ENCODE measurements around the gene RAB25.
"Not testable (repeated sequence)": the region's sequence is repeated elsewhere in the genome, so short reads cannot be mapped to it uniquely, and the experiment has no call there.

RAB25 gene

DNA sequence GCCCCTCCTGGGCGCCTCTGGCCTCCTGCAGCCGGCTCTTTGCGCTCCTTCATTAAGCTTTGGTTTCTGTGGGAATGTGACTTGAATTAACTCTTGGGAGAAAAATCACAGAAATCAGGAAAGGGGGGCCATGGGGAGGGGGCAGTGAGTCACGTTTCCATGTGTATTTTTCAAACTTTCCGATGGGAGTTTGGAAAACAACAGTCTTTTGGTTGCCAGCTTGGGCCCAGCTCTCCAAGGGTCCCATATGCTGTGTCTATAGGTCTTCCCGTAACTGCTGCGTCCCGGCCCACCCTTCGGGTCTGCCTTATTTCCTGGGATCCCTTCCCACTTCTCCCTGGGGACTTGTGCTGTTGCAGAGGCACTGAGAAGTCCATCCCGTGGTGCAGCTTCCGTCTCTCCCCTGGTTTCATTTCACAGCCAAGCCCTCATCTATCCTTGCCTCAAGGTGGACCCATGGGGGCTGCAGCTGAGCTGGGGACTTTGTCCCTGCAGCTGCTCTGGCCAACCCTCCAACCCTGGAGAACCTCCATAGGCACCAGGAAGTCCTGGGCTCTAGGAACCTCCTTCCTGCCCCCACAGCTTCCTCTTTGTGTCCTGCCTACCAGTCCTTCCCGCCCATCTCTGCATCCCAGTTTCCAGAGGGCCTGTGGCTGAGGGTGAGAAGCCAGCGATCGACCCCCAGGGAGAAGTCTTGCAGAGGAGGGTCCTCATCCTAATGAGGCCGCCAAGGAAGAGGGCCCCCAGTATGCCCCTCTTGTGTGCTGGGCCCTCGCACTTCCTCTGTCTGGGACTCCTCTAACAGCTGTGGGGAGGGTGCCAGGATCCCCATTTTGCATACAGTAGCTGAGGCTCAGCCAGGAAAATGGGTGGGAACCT is 41.9 kb downstream of the RAB25 start:
- no peak for DNase-seq

DNA sequence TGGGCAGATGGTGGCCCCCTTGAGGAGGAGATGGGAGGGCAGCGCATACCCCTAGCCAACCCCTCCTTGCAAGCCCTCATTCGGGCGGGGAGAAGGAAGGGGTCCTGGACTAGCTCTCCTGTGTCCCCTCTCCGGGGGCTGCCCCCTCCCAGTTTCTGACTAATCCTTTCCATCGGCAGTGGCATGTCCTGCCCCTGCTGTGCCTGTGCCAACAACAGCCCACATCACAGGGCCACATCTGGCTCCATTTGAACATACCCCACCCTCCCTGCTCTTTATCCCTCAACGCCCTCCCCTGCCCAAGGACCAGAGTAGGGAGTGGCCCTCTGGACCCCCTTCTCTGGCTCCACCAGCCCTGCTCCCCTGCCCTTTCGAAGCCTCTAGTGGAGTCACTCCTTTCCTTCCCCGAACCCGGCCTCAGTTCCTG is 42.6 kb downstream of the RAB25 start:
- no peak for DNase-seq

DNA sequence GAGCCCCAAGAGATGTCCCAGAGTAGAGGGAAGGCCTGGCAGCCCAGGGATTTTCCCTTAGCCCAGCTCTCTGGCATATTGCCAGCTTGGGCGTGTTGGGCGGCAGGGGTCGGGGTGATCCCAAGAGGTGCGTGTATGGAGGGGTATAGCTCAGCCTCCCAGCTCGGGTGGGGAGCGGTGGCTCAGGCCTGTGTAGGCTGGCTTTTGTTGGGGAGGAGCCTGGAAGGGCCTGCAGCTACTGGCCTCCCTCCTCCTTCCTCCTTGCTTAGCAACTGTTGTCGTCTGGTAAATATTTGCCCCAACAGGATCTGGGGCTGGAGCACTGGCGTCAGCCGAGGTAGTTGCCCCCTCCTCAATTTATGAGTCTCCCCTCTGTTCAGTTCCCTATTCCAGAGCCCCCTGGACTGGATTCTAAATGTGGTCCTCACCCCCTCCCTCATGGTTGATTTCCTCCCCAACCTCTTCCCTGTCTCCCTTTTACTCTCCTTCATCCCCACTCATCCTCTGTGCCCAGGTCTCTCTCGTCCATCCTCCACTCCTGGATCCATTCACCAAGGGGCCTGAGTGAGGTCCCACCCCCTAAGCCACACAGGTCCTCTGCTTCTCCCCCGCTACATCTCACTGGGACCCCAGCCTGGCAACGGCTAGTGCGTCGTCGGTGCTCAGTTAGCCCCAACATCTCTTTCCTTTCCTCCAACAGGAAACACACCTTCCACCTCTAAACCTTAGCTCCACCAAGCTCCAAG is 43.3 kb downstream of the RAB25 start:
- peak in 1 of 2 donors; percentile 20 for DNase-seq

DNA sequence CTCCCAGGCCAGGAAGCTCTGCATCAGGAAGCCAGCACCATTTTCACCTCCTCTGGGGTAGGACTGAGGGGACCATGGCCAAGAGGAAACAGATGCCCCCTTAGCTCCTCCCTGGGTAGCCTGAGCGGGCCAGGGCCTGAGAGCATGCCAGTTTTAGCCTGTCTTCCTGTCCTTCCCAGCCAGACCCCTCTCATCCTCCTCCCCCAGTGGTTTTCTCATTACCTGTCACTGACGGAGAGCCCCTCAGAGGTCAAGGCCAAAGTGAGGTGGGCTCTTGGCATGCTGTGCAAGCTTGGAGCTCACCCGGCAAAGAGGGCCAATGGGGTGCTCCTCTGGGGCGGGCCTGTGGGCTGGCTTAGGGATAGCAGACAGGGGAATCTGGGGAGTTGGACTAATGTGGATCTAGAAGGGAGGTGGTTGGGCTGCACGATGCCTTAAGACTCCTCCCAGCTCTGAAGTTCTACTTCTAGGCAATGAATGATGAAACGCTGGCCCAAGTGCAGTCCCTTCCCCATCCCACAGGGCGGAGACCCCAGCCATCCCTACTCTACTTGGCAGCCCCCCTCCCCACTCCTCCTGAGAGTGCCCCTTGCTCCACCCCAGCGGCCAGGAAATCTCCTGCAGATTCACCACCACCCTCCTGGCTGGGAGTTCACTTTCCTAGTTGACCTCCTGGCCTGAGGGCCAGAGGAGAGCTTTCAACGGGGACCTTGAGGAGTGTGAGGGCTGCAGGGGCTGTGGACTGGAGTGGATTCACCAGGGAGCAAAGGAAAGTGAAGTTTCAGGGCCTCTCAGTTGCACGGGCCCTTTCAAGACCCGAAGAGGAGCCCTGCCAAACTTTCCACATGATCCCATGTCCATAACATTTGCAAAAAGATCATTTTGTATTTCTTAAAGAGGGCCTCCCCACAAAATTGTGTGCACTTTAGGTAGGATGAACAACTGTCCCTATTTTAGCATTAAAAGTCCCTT is 44.2 kb downstream of the RAB25 start:
- DNase-seq = no peak

DNA sequence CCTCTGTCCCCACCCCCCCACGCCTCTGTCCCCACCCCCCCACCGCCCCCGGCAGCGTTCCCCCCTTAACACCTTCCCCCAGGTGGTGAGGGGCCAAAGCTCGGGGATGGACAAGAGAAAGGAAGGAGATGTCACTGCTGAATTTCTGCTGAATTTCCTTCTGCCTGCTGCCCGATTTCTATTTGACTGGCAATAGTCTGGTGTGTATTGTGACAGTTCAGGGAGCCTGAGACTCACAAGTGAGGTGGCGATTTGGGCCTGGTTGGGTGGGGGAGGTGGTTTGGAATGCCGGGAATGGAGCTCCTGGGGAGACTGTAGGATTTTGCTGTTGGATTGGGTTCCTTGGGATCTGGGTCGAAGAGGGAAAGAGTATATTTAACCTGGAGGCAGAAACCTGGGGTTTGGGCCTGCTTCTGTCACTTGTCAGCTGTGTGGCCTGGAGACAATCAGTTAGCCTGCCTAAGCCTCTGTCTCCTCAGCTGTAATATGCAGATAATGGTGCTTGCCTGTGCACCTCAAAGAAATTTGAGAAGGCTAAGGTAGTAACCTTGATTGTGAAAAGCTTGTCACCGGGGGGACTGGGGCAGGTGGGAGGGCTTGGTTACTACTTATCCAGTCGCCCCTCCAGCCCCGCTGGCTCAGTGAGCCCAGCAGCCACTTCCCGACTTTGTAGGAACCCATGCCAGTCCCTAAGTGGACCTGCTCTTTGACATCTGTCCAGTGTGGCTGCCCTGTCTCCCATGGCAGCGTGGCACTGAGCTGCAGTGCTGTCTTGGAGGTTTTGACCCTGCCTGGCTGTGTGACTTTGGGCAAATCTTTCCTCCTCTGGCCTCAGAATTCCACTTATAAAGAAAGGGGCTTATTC is 45.9 kb downstream of the RAB25 start:
- no peak for DNase-seq

DNA sequence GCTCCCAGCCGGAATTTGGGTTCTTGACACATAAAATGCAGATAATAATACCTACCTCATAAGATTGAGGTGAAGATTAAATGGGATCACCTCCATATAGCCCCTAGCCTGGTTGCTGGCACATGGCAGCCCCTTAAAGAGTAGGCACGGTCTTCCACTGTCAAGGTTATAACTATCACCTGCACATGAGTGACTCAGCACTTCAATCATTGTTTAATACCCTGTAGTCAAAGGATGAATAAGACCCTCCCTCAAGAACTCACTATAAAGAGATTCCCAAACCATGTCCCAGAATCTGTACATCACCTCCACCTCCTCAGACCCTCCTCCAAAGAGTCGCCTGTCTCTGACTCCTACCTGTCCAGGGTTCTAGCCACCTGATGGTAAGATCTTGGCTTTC is 47.1 kb downstream of the RAB25 start:
- no peak for DNase-seq

DNA sequence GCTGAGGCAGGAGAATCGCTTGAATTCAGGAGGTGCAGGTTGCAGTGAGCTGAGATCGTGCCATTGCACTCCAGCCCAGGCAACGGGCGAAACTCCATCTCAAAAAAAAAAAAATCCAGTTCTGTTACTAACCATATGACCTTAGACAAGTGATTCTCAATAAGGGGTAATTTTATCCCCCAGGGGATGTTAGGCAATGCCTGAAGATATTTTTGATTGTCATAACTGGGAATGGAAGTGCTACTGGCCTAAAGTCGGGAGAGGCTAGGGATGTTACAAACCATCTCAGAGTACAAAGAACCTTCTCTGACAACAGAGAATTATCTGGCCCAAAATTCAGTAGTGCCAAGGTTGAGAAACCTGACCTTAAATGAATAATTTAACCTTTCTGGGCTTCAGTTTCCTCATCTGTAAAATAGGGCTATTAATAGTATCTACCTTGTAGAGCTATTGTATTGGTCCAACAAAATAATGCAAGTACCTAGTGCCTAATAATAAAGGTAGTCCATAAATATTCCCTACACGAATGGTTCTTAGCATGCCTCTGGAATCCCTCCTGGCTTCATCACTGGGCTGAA is 47.8 kb downstream of the RAB25 start:
- no peak for DNase-seq

DNA sequence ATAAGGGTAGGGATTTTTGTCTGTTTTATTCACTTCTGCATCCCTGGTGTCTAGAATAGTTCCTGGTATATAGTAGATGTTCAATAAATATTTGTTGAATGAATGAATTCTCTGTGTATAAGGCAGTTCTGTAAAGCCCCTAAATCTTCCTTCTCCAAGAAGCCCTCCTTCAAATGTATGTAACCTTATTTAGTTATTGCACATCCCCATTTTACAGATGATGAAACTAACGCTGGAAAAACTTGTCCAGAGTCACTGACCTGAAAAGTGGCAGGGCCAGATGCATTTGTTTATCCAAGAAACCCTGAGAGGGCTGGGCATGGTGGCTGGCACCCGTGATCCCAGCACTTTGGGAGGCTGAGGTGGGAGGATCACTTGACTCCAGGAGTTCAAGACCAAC is 49.3 kb downstream of the RAB25 start:
- DNase-seq = no peak

DNA sequence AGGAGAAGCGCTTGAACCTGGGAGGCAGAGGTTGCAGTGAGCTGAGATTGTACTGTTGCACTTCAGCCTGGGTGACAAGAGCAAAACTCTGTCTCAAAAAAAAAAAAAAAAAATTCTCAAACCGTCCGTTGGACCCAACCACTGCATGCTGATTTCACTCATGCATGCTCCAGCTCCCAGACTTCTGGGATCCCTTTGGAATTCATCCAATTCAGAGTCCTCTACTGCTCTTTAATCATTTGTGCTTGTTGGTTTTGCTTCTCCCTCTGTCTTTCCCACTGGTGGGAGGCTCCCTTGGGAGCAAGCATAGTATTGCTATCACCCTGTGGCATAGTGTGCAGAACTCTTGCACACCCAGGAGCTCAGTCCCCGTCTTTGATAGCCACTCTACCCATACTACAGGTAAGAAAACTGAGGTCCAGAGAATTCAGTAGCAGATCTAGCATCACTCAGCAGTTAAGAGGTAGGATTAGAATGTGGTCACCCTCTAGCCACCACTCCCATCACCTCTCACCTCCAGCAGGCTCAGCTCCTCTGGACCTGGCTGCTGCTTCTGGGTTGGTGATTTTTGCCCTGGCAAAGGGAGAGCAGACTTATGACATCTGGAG is 50.5 kb downstream of the RAB25 start:
- no peak for DNase-seq

DNA sequence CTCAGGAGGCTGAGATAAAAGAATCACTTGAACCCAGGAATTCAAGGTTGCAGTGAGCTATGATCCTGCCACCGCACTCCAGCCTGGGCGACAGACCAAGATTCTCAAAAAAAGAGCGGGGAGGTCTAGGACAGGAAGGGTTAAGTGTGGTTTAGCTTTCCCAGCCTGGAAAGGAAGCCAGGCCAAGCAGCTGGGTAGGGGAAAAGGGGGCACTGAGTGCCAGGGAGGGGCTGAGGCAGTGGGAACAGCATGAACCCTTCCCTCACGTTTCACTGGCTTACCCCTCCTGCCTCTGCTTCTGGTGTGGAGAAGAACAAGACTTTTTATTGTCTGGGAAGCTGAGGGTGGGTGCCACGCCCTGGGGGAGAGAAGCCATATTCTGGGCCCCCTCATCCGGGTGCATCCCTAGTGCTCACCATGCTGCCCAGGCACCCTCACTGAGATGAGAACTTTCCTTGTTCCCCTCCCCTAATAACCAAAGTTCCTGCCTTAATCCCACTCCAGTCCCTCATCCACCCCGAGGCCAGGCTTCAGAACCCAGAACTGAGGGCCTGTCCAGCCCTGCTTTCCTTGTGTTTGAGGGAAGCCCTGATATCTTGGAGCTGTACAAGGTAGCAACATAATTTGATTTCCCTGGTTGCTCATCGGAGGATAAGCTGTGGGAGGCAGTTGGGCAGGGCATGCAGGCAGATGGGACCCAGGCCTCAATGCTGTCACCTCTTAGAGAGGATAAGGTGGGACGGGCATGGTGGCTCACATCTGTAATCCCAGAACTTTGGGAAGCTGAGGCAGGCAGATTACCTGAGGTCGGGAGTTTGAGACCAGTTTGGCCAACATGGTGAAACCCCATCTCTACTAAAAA is 51.5 kb downstream of the RAB25 start:
- no peak for DNase-seq

DNA sequence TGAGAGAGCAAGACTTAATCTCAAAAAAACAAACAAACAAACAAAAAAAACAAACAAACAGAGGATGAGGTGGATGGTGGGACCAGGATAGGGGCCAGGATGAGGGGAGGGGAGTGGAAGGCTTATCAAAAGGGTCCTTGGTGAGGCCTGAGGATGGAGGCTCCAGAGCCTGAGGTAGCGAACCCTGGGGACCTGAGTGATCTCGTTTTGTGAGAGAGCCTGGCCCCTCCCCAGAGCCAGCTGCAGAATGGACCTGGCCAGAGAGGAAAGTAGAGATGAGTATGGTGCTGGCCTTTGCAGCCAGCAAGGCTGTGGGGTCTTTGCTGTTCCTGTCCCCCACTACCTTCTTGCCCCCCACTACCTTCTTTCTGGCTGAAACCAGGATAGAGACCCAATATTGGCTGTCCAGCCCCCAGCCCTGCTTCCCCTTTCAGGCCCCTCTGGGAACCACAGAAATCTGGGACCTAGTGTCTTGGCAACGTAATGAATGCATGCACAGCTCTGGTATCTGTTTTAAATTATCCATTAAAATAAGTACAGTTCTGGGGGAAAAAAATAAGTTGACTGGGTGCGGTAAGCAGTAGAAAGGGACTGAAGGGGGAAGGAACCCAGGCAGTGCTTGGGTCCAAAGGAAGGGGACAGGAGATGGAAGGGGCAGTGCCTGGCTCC is 52.5 kb downstream of the RAB25 start:
- no peak for DNase-seq

DNA sequence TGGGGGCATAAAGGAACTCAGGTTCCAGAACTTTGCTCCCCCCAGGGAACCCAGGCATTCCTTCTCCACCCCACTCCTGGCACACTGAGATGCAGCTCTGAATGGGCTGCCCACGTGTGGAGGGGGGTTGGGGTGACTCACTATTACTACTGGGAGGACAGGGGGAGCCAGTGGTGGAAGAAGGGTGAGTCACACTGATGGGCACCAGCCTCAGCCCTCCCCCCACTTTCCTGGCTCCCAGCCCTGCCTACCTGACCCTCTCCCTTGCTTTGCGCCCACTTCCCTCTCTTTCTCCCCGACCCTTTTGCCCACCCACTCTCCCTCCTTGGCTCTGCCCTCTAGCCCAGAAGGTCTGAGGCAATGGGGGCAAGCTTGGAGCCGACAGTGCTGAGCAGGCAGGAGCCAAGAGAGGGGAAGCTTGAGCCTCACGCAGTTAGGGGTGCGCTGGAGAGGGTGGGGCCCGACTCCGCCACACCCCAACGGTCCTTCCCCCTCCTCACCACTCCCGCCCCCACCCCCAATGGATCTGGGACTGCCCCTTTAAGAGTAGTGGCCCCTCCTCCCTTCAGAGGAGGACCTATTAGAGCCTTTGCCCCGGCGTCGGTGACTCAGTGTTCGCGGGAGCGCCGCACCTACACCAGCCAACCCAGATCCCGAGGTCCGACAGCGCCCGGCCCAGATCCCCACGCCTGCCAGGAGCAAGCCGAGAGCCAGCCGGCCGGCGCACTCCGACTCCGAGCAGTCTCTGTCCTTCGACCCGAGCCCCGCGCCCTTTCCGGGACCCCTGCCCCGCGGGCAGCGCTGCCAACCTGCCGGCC is 53.4 kb downstream of the RAB25 start, which contains the start of gene LMNA:
TSS of gene LMNA (plus strand) at position 611 of the 818 bp plus-strand sequence. CDS start 208 bp downstream, outside the sequence.
- peak; percentile 72 to 87 for DNase-seq

DNA sequence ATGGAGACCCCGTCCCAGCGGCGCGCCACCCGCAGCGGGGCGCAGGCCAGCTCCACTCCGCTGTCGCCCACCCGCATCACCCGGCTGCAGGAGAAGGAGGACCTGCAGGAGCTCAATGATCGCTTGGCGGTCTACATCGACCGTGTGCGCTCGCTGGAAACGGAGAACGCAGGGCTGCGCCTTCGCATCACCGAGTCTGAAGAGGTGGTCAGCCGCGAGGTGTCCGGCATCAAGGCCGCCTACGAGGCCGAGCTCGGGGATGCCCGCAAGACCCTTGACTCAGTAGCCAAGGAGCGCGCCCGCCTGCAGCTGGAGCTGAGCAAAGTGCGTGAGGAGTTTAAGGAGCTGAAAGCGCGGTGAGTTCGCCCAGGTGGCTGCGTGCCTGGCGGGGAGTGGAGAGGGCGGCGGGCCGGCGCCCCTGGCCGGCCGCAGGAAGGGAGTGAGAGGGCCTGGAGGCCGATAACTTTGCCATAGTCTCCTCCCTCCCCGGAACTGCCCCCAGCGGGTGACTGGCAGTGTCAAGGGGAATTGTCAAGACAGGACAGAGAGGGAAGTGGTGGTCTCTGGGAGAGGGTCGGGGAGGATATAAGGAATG is 54.1 kb downstream of the RAB25 start:
- peak in 1 of 2 donors; percentile 26 for DNase-seq

DNA sequence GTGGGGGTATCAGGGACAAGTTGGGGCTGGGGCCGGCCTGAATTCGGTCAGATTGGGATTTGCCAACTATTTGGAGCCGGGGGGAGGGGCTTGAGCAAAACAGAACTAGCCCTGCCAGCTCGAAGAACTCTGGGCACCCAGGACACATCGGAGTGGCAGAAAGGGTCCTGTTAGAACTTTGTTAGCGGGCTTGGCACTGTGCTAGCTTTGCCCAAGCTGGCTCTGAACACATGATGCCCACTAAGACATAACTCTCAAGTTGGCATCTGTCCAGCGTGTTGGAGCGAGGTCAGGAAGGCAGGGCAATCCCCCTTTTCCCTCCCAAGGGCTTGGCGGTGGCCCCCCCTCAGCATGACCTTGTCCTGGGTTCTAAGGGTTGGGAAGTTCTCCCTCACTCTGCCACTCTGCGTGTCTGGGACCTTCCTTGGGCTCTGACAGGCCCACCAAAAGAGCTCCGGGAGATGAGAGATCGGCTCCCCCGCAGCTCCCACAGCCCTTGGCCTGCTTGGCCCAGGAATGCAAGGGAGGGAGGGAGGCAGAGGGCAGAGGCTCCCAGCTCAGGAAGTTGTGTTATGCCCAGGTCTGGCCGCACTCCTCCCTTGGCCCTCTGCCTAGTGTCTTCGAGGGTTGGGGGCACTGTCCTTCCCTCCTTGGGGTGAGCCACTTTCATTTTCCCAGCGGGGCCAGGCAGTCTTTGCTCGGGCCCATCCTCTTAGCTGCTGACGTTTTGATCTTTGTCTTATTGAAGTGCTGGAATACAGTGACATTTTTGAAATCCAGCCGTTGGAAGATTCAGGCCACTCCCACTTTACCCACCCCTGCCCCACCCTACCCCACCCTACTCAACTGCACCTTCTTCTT is 54.8 kb downstream of the RAB25 start:
- DNase-seq = peak in 1 of 2 donors; percentile 57

DNA sequence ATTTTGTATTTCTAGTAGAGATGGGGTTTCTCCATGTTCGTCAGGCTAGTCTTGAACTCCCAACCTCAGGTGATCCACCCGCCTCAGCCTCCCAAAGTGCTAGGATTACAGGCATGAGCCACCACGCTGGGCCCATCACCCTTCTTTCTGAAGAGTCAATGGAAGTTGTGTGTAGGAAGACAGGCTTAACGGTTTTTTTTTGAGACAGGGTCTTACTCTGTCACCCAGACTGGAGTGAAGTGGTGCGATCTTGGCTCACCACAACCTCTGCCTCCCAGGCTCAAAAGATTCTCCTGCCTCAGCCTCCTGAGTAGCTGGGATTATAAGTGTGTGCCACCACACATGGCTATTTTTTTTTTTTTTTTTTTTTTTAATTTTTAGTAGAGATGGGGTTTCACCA is 55.8 kb downstream of the RAB25 start:
- DNase-seq = not testable (repeated sequence)

DNA sequence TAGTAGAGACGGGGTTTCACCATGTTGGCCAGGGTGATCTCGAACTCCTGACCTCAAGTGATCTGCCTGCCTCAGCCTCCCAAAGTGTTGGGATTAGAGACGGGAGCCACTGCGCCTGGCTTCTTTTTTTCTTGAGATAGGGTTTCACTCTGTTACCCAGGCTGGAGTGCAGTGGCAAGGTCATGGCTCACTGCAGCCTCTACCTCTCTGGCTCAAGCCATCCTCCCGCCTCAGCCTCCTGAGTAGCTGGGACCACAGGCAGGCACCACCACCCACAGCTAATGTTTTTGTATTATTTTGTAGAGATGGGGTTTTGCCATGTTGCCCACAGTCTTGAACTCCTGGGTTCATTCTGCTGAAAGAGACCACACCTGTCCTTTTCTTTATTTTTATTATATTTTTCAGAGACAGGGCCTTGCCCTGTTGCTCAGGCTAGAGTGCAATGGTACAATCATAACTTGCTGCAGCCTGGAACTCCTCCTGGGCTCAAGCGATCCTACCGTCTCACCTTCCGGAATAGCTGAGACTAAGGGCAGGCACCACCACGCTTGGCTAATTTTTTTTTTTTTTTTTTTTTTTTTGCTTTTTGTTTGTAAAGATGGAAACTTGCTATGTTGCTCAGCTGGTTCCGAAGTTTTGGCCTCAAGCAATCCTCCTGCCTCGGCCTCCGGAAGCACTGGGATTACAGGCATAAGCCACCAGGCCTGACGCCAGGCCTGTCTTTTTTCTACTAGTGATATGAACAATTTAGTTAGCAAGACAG is 56.6 kb downstream of the RAB25 start:
- no peak for DNase-seq
